Measurements from ENCODE around the gene PIK3CD.
"Not testable (repeated sequence)": the region's sequence is repeated elsewhere in the genome, so short reads cannot be mapped to it uniquely, and the experiment has no call there.

Gene PIK3CD

GRCh38 chr1:9624081-9624480, 27.4 kb upstream of the PIK3CD start:
- DNase-seq = no peak

GRCh38 chr1:9625030-9625429, 26.5 kb upstream of the PIK3CD start:
- DNase-seq = not testable (repeated sequence)

- DNase-seq = no peak
Measured at GRCh38 chr1:9626201-9626608, 25.3 kb upstream of the PIK3CD start.

- DNase-seq = peak; percentile 81
Measured at GRCh38 chr1:9628541-9629444, 22.7 kb upstream of the PIK3CD start.

GRCh38 chr1:9629445-9630201, 21.9 kb upstream of the PIK3CD start:
- peak; percentile 87 for DNase-seq

GRCh38 chr1:9630331-9631111, 21.0 kb upstream of the PIK3CD start:
- DNase-seq = peak; percentile 25

GRCh38 chr1:9631613-9632012, 19.9 kb upstream of the PIK3CD start:
- no peak for DNase-seq

GRCh38 chr1:9633493-9633892, 18.0 kb upstream of the PIK3CD start:
- no peak for DNase-seq

GRCh38 chr1:9634582-9634981, 16.9 kb upstream of the PIK3CD start:
- DNase-seq = no peak

GRCh38 chr1:9639227-9639626, 12.3 kb upstream of the PIK3CD start:
- DNase-seq = no peak

- DNase-seq = peak; percentile 36
Measured at GRCh38 chr1:9643351-9644256, 7.9 kb upstream of the PIK3CD start.

- DNase-seq = no peak
Measured at GRCh38 chr1:9646037-9646436, 5.5 kb upstream of the PIK3CD start.

GRCh38 chr1:9648171-9648570, 3.4 kb upstream of the PIK3CD start:
- DNase-seq = no peak

- no peak for DNase-seq
Measured at GRCh38 chr1:9649769-9650168, 1.8 kb upstream of the PIK3CD start.

- no peak for DNase-seq
Measured at GRCh38 chr1:9651220-9651564, 339 bp upstream of the PIK3CD start.

- peak; percentile 62 for DNase-seq
Measured at GRCh38 chr1:9652379-9653209, 1.1 kb downstream of the PIK3CD start.

- DNase-seq = no peak
Measured at GRCh38 chr1:9653210-9653490, 1.6 kb downstream of the PIK3CD start.

- peak; percentile 71 for DNase-seq
Measured at GRCh38 chr1:9653491-9654050, 2.0 kb downstream of the PIK3CD start.

GRCh38 chr1:9654051-9654833, 2.7 kb downstream of the PIK3CD start:
- peak; percentile 57 for DNase-seq
